ENCODE data around the gene CFAP54. TPM values are rescaled to one million over a fixed set of nuclear protein-coding genes. Genes with fewer than 3 reads are reported as not detected.

The CFAP54 gene
- total RNA-seq, 4 donors from 2014 or later: 3.0 to 5.4 (median 4.1) TPM

GRCh38 chr12:96912943-96913342 is 423.6 kb downstream of the CFAP54 start:
- no peak overlapping the region for H3K27ac ChIP-seq

GRCh38 chr12:96919510-96920210 is 430.3 kb downstream of the CFAP54 start:
- WGBS, 2 donors: 95 to 98% methylated on average over 2 of the region's 2 CpGs
- no peaks in the 10 kb centered on the region for H3K4me1 ChIP-seq
- DNase-seq: no peak
- no peaks in the 10 kb centered on the region for H3K27me3 ChIP-seq
- H3K27ac ChIP-seq: no peak overlapping the region
- H3K36me3 ChIP-seq: peaks cover 0 to 3% of the 10 kb centered on the region in 2 donors
- intact Hi-C loops (cut with DNase I): no loop called here
- no peak for TF ChIP-seq CTCF (IDR thresholded peaks at IDR 0.05)
- TF ChIP-seq POLR2A (IDR thresholded peaks at IDR 0.05): no peak
- H3K9me3 ChIP-seq: no peaks in the 10 kb centered on the region
- no peak overlapping the region for H3K4me3 ChIP-seq (replicated peaks in 1 of 3)

More at GRCh38 chr12:96912943-96913342, 423.6 kb downstream of the CFAP54 start:
- H3K27me3 ChIP-seq: no peaks in the 10 kb centered on the region
- DNase-seq: no peak
- no peak overlapping the region for H3K4me3 ChIP-seq (replicated peaks in 1 of 3)
- intact Hi-C loops (cut with DNase I): no loop called here
- no peaks in the 10 kb centered on the region for H3K36me3 ChIP-seq
- peaks cover 2 to 5% of the 10 kb centered on the region in 2 donors for H3K4me1 ChIP-seq
- TF ChIP-seq CTCF (IDR thresholded peaks at IDR 0.05) (no peak), POLR2A (IDR thresholded peaks at IDR 0.05) (no peak)
- WGBS, 2 donors: 94 to 96% methylated on average over 2 of the region's 2 CpGs
- no peaks in the 10 kb centered on the region for H3K9me3 ChIP-seq

Other genes starting within 250 kb of the CFAP54 start
- 10 to 100 TPM; 32.4 to 64.7 (median 49.0) TPM for gene CDK17, start 89.1 kb upstream of the CFAP54 start, total RNA-seq

All from thyroid gland (tissue), 4 donors.